ENCODE data around the gene JCAD.
A peak's percentile ranks its signal among the peaks of the same experiment; 100 is the strongest.

Gene JCAD

GRCh38 chr10:30063099-30063498 lies 3.7 kb upstream of the JCAD start:
- DNase-seq = no peak
- no peak overlapping the region for H2BK120ac ChIP-seq (ENCODE audit: insufficient read depth, low read length, poor library complexity)
- no peak overlapping the region for H3K4ac ChIP-seq (ENCODE audit: low read depth, low read length)
- no peak overlapping the region for H3K4me2 ChIP-seq (ENCODE audit: low read length)
- H3K9me3 ChIP-seq (ENCODE audit: insufficient read depth, low read depth, low read length) = no peaks in the 10 kb centered on the region
- peaks cover 5 to 9% of the 10 kb centered on the region in 2 experiments for H3K4me1 ChIP-seq (ENCODE audit: control insufficient read depth in 1 of 2, insufficient read depth in 2 of 2, low read length in 2 of 2)
- no peak overlapping the region for H4K8ac ChIP-seq (ENCODE audit: low read depth, low read length)
- WGBS (ENCODE audit: extremely low coverage, insufficient coverage, insufficient read length) = no CpG with 5 or more reads among the region's 3 CpGs
- peaks cover 11% of the 10 kb centered on the region for H3K79me1 ChIP-seq (ENCODE audit: low read length)
- H3K23ac ChIP-seq (ENCODE audit: low read length) = no peak overlapping the region
- H3K36me3 ChIP-seq (ENCODE audit: control insufficient read depth in 1 of 2, insufficient read depth in 2 of 2, low read length in 2 of 2) = no peaks in the 10 kb centered on the region
- no peak overlapping the region for H3K18ac ChIP-seq (ENCODE audit: low read length)
- no peak overlapping the region for H3K9ac ChIP-seq (ENCODE audit: low read length)
- H2BK5ac ChIP-seq (ENCODE audit: low read depth, low read length, poor library complexity) = no peak overlapping the region
- H4K12ac ChIP-seq (ENCODE audit: low read depth, low read length) = no peak overlapping the region
- H2AFZ ChIP-seq (ENCODE audit: insufficient read depth, low read length, poor library complexity) = no peak overlapping the region
- H3K79me2 ChIP-seq (ENCODE audit: control insufficient read depth, insufficient read depth, low read length, poor library complexity) = peaks cover 5% of the 10 kb centered on the region
- H2BK12ac ChIP-seq (ENCODE audit: low read length) = no peak overlapping the region
- no peak overlapping the region for H3K4me3 ChIP-seq (ENCODE audit: low read depth, low read length)
- H2AK5ac ChIP-seq (ENCODE audit: low read length) = no peak overlapping the region
- H3K27ac ChIP-seq (ENCODE audit: low read depth, low read length) = no peak overlapping the region
- H4K91ac ChIP-seq (ENCODE audit: low read depth, low read length) = no peak overlapping the region
- H3K14ac ChIP-seq (ENCODE audit: low read length) = no peak overlapping the region
- H3K27me3 ChIP-seq (ENCODE audit: insufficient read depth, low read length) = no peaks in the 10 kb centered on the region

DNA sequence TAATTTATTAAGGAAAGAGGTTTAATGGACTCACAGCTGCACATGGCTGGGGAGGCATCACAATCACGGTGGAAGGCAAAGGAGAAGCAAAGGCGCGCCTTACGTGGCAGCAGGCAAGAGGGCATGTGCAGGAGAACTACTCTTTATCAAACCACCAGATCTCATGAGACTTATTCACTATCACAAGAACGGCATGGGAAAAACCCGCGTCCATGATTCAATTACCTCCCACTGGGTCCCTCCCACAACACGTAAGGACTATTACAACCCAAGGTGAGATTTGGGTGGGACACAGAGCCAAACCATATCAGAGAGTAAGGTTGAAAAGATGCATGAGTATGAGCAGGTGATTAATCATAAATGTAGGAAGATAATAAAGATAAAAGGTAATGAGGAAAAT lies 3.2 kb upstream of the JCAD start:
- no peak overlapping the region for H2AK5ac ChIP-seq (ENCODE audit: low read length)
- no peak overlapping the region for H3K4ac ChIP-seq (ENCODE audit: low read depth, low read length)
- H3K79me1 ChIP-seq (ENCODE audit: low read length) = peaks cover 14% of the 10 kb centered on the region
- WGBS (ENCODE audit: extremely low coverage, insufficient coverage, insufficient read length) = no CpG with 5 or more reads among the region's 8 CpGs
- H2BK120ac ChIP-seq (ENCODE audit: insufficient read depth, low read length, poor library complexity) = no peak overlapping the region
- no peak overlapping the region for H4K91ac ChIP-seq (ENCODE audit: low read depth, low read length)
- no peaks in the 10 kb centered on the region for H3K36me3 ChIP-seq (ENCODE audit: control insufficient read depth in 1 of 2, insufficient read depth in 2 of 2, low read length in 2 of 2)
- no peaks in the 10 kb centered on the region for H3K27me3 ChIP-seq (ENCODE audit: insufficient read depth, low read length)
- H2BK12ac ChIP-seq (ENCODE audit: low read length) = no peak overlapping the region
- H3K4me1 ChIP-seq (ENCODE audit: control insufficient read depth in 1 of 2, insufficient read depth in 2 of 2, low read length in 2 of 2) = peaks cover 7 to 13% of the 10 kb centered on the region in 2 experiments
- no peak overlapping the region for H3K4me2 ChIP-seq (ENCODE audit: low read length)
- H3K4me3 ChIP-seq (ENCODE audit: low read depth, low read length) = no peak overlapping the region
- no peak overlapping the region for H2AFZ ChIP-seq (ENCODE audit: insufficient read depth, low read length, poor library complexity)
- H3K9me3 ChIP-seq (ENCODE audit: insufficient read depth, low read depth, low read length) = no peaks in the 10 kb centered on the region
- H3K9ac ChIP-seq (ENCODE audit: low read length) = no peak overlapping the region
- no peak overlapping the region for H2BK5ac ChIP-seq (ENCODE audit: low read depth, low read length, poor library complexity)
- no peak overlapping the region for H3K14ac ChIP-seq (ENCODE audit: low read length)
- no peak overlapping the region for H3K27ac ChIP-seq (ENCODE audit: low read depth, low read length)
- peaks cover 5% of the 10 kb centered on the region for H3K79me2 ChIP-seq (ENCODE audit: control insufficient read depth, insufficient read depth, low read length, poor library complexity)
- DNase-seq = no peak
- H3K18ac ChIP-seq (ENCODE audit: low read length) = no peak overlapping the region
- H4K12ac ChIP-seq (ENCODE audit: low read depth, low read length) = no peak overlapping the region
- no peak overlapping the region for H4K8ac ChIP-seq (ENCODE audit: low read depth, low read length)
- H3K23ac ChIP-seq (ENCODE audit: low read length) = no peak overlapping the region

DNA sequence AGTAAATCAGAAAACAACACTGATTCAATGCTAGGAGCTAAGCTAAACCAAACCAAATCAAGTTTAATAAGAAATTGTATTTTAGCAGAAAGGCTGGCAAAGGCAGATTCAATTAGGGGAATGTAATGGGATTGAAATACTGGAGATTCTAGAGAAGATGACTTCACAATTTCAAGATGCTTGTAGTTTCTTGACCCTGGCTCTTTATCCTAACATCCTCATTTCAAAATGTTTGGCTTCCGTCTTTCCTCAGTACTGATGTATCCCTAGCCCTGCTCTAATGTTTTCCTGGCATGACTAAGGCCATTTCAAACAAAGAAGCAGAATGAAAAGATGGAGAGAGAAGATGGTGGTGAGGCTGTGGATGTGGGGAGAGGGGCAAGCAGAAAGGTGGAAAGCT lies 2.7 kb upstream of the JCAD start:
- H2AFZ ChIP-seq (ENCODE audit: insufficient read depth, low read length, poor library complexity) = no peak overlapping the region
- H3K18ac ChIP-seq (ENCODE audit: low read length) = no peak overlapping the region
- no peak overlapping the region for H3K23ac ChIP-seq (ENCODE audit: low read length)
- WGBS (ENCODE audit: extremely low coverage, insufficient coverage, insufficient read length) = no CpG with 5 or more reads among the region's 1 CpG
- no peak overlapping the region for H3K4ac ChIP-seq (ENCODE audit: low read depth, low read length)
- no peaks in the 10 kb centered on the region for H3K9me3 ChIP-seq (ENCODE audit: insufficient read depth, low read depth, low read length)
- H3K27me3 ChIP-seq (ENCODE audit: insufficient read depth, low read length) = no peaks in the 10 kb centered on the region
- no peak for DNase-seq
- H3K9ac ChIP-seq (ENCODE audit: low read length) = no peak overlapping the region
- no peak overlapping the region for H4K91ac ChIP-seq (ENCODE audit: low read depth, low read length)
- H3K27ac ChIP-seq (ENCODE audit: low read depth, low read length) = no peak overlapping the region
- peaks cover 14% of the 10 kb centered on the region for H3K79me1 ChIP-seq (ENCODE audit: low read length)
- no peak overlapping the region for H3K4me2 ChIP-seq (ENCODE audit: low read length)
- no peak overlapping the region for H2BK12ac ChIP-seq (ENCODE audit: low read length)
- peaks cover 7 to 13% of the 10 kb centered on the region in 2 experiments for H3K4me1 ChIP-seq (ENCODE audit: control insufficient read depth in 1 of 2, insufficient read depth in 2 of 2, low read length in 2 of 2)
- H3K36me3 ChIP-seq (ENCODE audit: control insufficient read depth in 1 of 2, insufficient read depth in 2 of 2, low read length in 2 of 2) = no peaks in the 10 kb centered on the region
- H2AK5ac ChIP-seq (ENCODE audit: low read length) = no peak overlapping the region
- no peak overlapping the region for H3K14ac ChIP-seq (ENCODE audit: low read length)
- no peak overlapping the region for H2BK120ac ChIP-seq (ENCODE audit: insufficient read depth, low read length, poor library complexity)
- no peak overlapping the region for H4K8ac ChIP-seq (ENCODE audit: low read depth, low read length)
- H3K79me2 ChIP-seq (ENCODE audit: control insufficient read depth, insufficient read depth, low read length, poor library complexity) = peaks cover 5% of the 10 kb centered on the region
- H2BK5ac ChIP-seq (ENCODE audit: low read depth, low read length, poor library complexity) = no peak overlapping the region
- no peak overlapping the region for H3K4me3 ChIP-seq (ENCODE audit: low read depth, low read length)
- no peak overlapping the region for H4K12ac ChIP-seq (ENCODE audit: low read depth, low read length)

- Histone ChIP-seq H3K36me3 (ENCODE audit: control insufficient read depth in 1 of 2, insufficient read depth in 2 of 2, low read length in 2 of 2) (no peaks in the 10 kb centered on the region), H3K14ac (ENCODE audit: low read length) (peak overlapping the region; percentile 81), H3K4me3 (ENCODE audit: low read depth, low read length) (peak overlapping the region; percentile 92), H4K91ac (ENCODE audit: low read depth, low read length) (peak overlapping the region; percentile 90), H2BK12ac (ENCODE audit: low read length) (peak overlapping the region; percentile 51), H3K9ac (ENCODE audit: low read length) (peak overlapping the region; percentile 86), H3K27ac (ENCODE audit: low read depth, low read length) (peak overlapping the region; percentile 68), H4K8ac (ENCODE audit: low read depth, low read length) (peak overlapping the region; percentile 68), H3K18ac (ENCODE audit: low read length) (peak overlapping the region; percentile 83), H3K27me3 (ENCODE audit: insufficient read depth, low read length) (no peaks in the 10 kb centered on the region), H3K79me1 (ENCODE audit: low read length) (peaks cover 14% of the 10 kb centered on the region), H4K12ac (ENCODE audit: low read depth, low read length) (peak overlapping the region; percentile 22), H2BK5ac (ENCODE audit: low read depth, low read length, poor library complexity) (peak overlapping the region; percentile 36), H3K4me1 (ENCODE audit: control insufficient read depth in 1 of 2, insufficient read depth in 2 of 2, low read length in 2 of 2) (peaks cover 7 to 13% of the 10 kb centered on the region in 2 experiments), H3K23ac (ENCODE audit: low read length) (no peak overlapping the region), H2BK120ac (ENCODE audit: insufficient read depth, low read length, poor library complexity) (peak overlapping the region; percentile 64), H2AFZ (ENCODE audit: insufficient read depth, low read length, poor library complexity) (peak overlapping the region; percentile 85), H2AK5ac (ENCODE audit: low read length) (peak overlapping the region; percentile 18), H3K9me3 (ENCODE audit: insufficient read depth, low read depth, low read length) (no peaks in the 10 kb centered on the region), H3K79me2 (ENCODE audit: control insufficient read depth, insufficient read depth, low read length, poor library complexity) (peaks cover 5% of the 10 kb centered on the region), H3K4ac (ENCODE audit: low read depth, low read length) (peak overlapping the region; percentile 69), H3K4me2 (ENCODE audit: low read length) (peak overlapping the region; percentile 98)
- no CpG with 5 or more reads among the region's 48 CpGs for WGBS (ENCODE audit: extremely low coverage, insufficient coverage, insufficient read length)
- DNase-seq = peak in 1 of 2 donors; percentile 45
These were observed 735 bp downstream of the JCAD start for GRCh38 chr10:30058570-30059132.

Data from trophoblast cell (in vitro differentiated cells and primary cell).